ACHN (cell line): ENCODE results near the gene DOP1A.

Experiments
- DNase-seq: peaks from one replicate; pipeline ENCODE4 v3.0.0-alpha.2; 2015
- in situ Hi-C: cut with HindIII; loops from 2 replicates; pipeline ENCODE4 v1.10.0; 2017; ENCODE audit warnings: low sequenced_read_pairs, low pct_ligation_motif_present, low pct_unique_long_range_greater_than_20kb

The DOP1A gene

GRCh38 chr6:83127258-83127657 is 59.8 kb downstream of the DOP1A start:
- DNase-seq, result no peak
- in situ Hi-C loops, result no loop called here

GRCh38 chr6:83127976-83128375 is 60.5 kb downstream of the DOP1A start:
- DNase-seq, result no peak
- in situ Hi-C loops, result no loop called here

GRCh38 chr6:83132121-83132520 is 64.7 kb downstream of the DOP1A start:
- no peak for DNase-seq
- in situ Hi-C loops, result no loop called here

GRCh38 chr6:83138118-83138722 is 70.7 kb downstream of the DOP1A start:
- in situ Hi-C loops, result no loop called here
- no peak for DNase-seq

- no peak for DNase-seq
- in situ Hi-C loops, result no loop called here
Observed at GRCh38 chr6:83138758-83139157, 71.3 kb downstream of the DOP1A start.

- DNase-seq, result no peak
- in situ Hi-C loops, result no loop called here
Observed at GRCh38 chr6:83151114-83151513, 83.6 kb downstream of the DOP1A start.

GRCh38 chr6:83152913-83153312 is 85.4 kb downstream of the DOP1A start:
- DNase-seq, result no peak
- in situ Hi-C loops, result no loop called here

GRCh38 chr6:83153883-83154521 is 86.5 kb downstream of the DOP1A start:
- no peak for DNase-seq
- in situ Hi-C loops, result no loop called here

GRCh38 chr6:83155794-83156193 is 88.3 kb downstream of the DOP1A start:
- in situ Hi-C loops, result no loop called here

GRCh38 chr6:83160167-83160566 is 92.7 kb downstream of the DOP1A start:
- DNase-seq, result no peak
- in situ Hi-C loops, result no loop called here

More at GRCh38 chr6:83155794-83156193, 88.3 kb downstream of the DOP1A start:
- DNase-seq, result no peak

GRCh38 chr6:83167726-83168278 is 100.3 kb downstream of the DOP1A start:
- in situ Hi-C loops, result no loop called here
- DNase-seq, result no peak

GRCh38 chr6:83168556-83168955 is 101.1 kb downstream of the DOP1A start:
- in situ Hi-C loops, result no loop called here
- no peak for DNase-seq

GRCh38 chr6:83169106-83169505 is 101.6 kb downstream of the DOP1A start:
- in situ Hi-C loops, result no loop called here
- no peak for DNase-seq

GRCh38 chr6:83169511-83169910 is 102.0 kb downstream of the DOP1A start:
- in situ Hi-C loops, result no loop called here

GRCh38 chr6:83176246-83176645 is 108.8 kb downstream of the DOP1A start:
- no peak for DNase-seq
- in situ Hi-C loops, result no loop called here

More at GRCh38 chr6:83169511-83169910, 102.0 kb downstream of the DOP1A start:
- DNase-seq, result no peak

- DNase-seq, result no peak
- in situ Hi-C loops, result no loop called here
Observed at GRCh38 chr6:83180426-83180950, 113.0 kb downstream of the DOP1A start.

GRCh38 chr6:83182114-83182513 is 114.6 kb downstream of the DOP1A start:
- in situ Hi-C loops, result no loop called here
- DNase-seq, result no peak

GRCh38 chr6:83183082-83183828 is 115.8 kb downstream of the DOP1A start:
- in situ Hi-C loops, result no loop called here
- peak; percentile 61 for DNase-seq

GRCh38 chr6:83185096-83185495 is 117.6 kb downstream of the DOP1A start:
- in situ Hi-C loops, result no loop called here
- DNase-seq, result no peak
